Endothelial cell of umbilical vein (primary cell): ENCODE results near the gene CSMD2. TPM values are rescaled to one million over a fixed set of nuclear protein-coding genes. Genes with fewer than 3 reads are reported as not detected.

Experiments used
- BruUV-seq: library from RNA; stranded (reverse); fragments of 400-500 nt; replicated peaks from 2 replicates; lab custom pipeline; 2021; lab: Mats Ljungman, UMichigan
- CTCF ChIA-PET: fragments of 300-600, 350-600 bp; sonication (Branson Sonifier 250); formaldehyde crosslinking; loops from one replicate; lab custom pipeline; 2021; ENCODE audit warnings: antibody characterized with exemption, inconsistent platforms; lab: Charles Lee
- POLR2A ChIA-PET: fragments of 300-600, 350-600 bp; sonication (Branson Sonifier 250); formaldehyde crosslinking; loops from one replicate; lab custom pipeline; 2021; ENCODE audit warnings: antibody characterized with exemption, inconsistent platforms; lab: Charles Lee
- DNase-seq: peaks from one replicate; pipeline ENCODE4 v3.0.0-alpha.2; 2011; ENCODE audit warnings: low read depth, low spot score
- FAIRE-seq: peaks from 2 replicates; lab custom pipeline; 2011; peaks lifted over from hg19 to GRCh38; lab: Jason Lieb, UNC
- H2AFZ ChIP-seq: 2 replicates; pipeline ENCODE4 v1.6.0; 2012; ENCODE audit warnings: low read depth, low read length, control low read depth, inconsistent platforms
- H3K27ac ChIP-seq: 2 replicates; pipeline ENCODE4 v1.5.1; 2011; ENCODE audit warnings: low read depth, mild to moderate bottlenecking, control low read depth, low read length, moderate library complexity; ENCODE audit not compliant: insufficient read depth
- H3K27me3 ChIP-seq, 2 experiments: 2 replicates each; pipeline versions ENCODE4 v1.6.0 to v1.6.1; 2011; ENCODE audit warnings: low read length in 2 of 2, mixed read lengths in 1 of 2; ENCODE audit not compliant: control insufficient read depth in 2 of 2, insufficient read depth in 2 of 2
- H3K36me3 ChIP-seq, 2 experiments: 2 replicates in 1 of 2; 3 replicates in 1 of 2; pipeline ENCODE4 v1.5.1; 2011; ENCODE audit warnings: low read length in 2 of 2, mild to moderate bottlenecking in 1 of 2, moderate library complexity in 1 of 2; ENCODE audit not compliant: control insufficient read depth in 2 of 2, insufficient read depth in 2 of 2; ENCODE audit errors: extremely low read depth in 1 of 2
- H3K4me1 ChIP-seq: 3 replicates; pipeline ENCODE4 v1.5.1; 2011; ENCODE audit warnings: mild to moderate bottlenecking, low read length; ENCODE audit not compliant: control insufficient read depth, insufficient read depth; ENCODE audit errors: extremely low read depth
- H3K4me2 ChIP-seq: 2 replicates; pipeline ENCODE4 v1.6.1; 2011; ENCODE audit warnings: low read length, control low read depth, mixed read lengths; ENCODE audit not compliant: insufficient read depth
- H3K4me3 ChIP-seq, 3 experiments: fragments of 200-600 bp in 1 of 3; sonication (generic), shearing (Covaris generic) in 1 of 3; replicated peaks in 1 of 3; 2 replicates each; pipeline ENCODE4 v1.5.1; 2011 to 2016; ENCODE audit warnings: control low read depth in 3 of 3, low read length in 3 of 3, mild to moderate bottlenecking in 2 of 3, inconsistent platforms in 1 of 3, low read depth in 1 of 3, moderate library complexity in 1 of 3; ENCODE audit not compliant: insufficient read depth in 1 of 3
- H3K79me2 ChIP-seq: 2 replicates; pipeline ENCODE4 v1.6.0; 2012; ENCODE audit warnings: low read length, inconsistent platforms; ENCODE audit not compliant: control insufficient read depth, insufficient read depth
- H3K9ac ChIP-seq: replicated peaks from 2 replicates; pipeline ENCODE3; 2011; ENCODE audit warnings: low read length, control low read depth; ENCODE audit not compliant: insufficient read depth; ENCODE audit errors: extremely low read depth
- H3K9me1 ChIP-seq: replicated peaks from 3 replicates; pipeline ENCODE4 v1.6.0; 2011; ENCODE audit warnings: mild to moderate bottlenecking, low read length; ENCODE audit not compliant: control insufficient read depth, insufficient read depth; ENCODE audit errors: extremely low read depth
- H3K9me3 ChIP-seq: replicated peaks from 2 replicates; pipeline ENCODE4 v1.5.1; 2012; ENCODE audit warnings: low read length, inconsistent platforms; ENCODE audit not compliant: control insufficient read depth, insufficient read depth
- H4K20me1 ChIP-seq: replicated peaks from 2 replicates; pipeline ENCODE3; 2011; ENCODE audit warnings: mild to moderate bottlenecking, low read length; ENCODE audit not compliant: control insufficient read depth, insufficient read depth; ENCODE audit errors: extremely low read depth
- EZH2 ChIP-seq: IDR thresholded peaks from 2 replicates; pipeline ENCODE4 v1.6.1; 2012; ENCODE audit warnings: borderline replicate concordance, low read depth, mild to moderate bottlenecking, moderate library complexity, low read length, inconsistent platforms; ENCODE audit not compliant: severe bottlenecking
- FOS ChIP-seq: IDR thresholded peaks from 2 replicates; pipeline ENCODE4 v1.6.1; 2011; ENCODE audit warnings: mild to moderate bottlenecking, low read length, moderate library complexity, borderline replicate concordance; ENCODE audit not compliant: insufficient read depth
- GATA2 ChIP-seq: IDR thresholded peaks from 2 replicates; pipeline ENCODE4 v1.7.0; 2011; ENCODE audit warnings: low read depth, mild to moderate bottlenecking, moderate library complexity, mixed read lengths, low read length; ENCODE audit not compliant: insufficient read length, insufficient read depth
- JUN ChIP-seq: IDR thresholded peaks from 2 replicates; pipeline ENCODE4 v1.6.1; 2011; ENCODE audit warnings: borderline replicate concordance, low read depth; ENCODE audit not compliant: insufficient read length, insufficient read depth
- MYC ChIP-seq: IDR thresholded peaks from one replicate; pipeline ENCODE4 v1.6.1; 2011; ENCODE audit warnings: mild to moderate bottlenecking, low read depth, low read length
- POLR2A ChIP-seq: IDR thresholded peaks from 2 replicates; pipeline ENCODE4 v1.6.1; 2012; ENCODE audit warnings: low read depth, mild to moderate bottlenecking, control low read depth, low read length
- POLR2AphosphoS5 ChIP-seq: IDR thresholded peaks from 2 replicates; pipeline ENCODE4 v1.6.1; 2012; ENCODE audit warnings: low read depth, mild to moderate bottlenecking, control low read depth, low read length, moderate library complexity; ENCODE audit not compliant: insufficient read depth
- dilution Hi-C: fragments of 300-500 bp; cut with MboI; formaldehyde crosslinking; loops from one replicate; pipeline ENCODE4 v1.15.0; 2019; ENCODE audit warnings: low sequenced_read_pairs; ENCODE audit not compliant: extremely low pct_ligation_motif_present
- intact Hi-C: fragments of 100-400 bp; cut with micrococcal nuclease; formaldehyde crosslinking; loops from one replicate; pipeline ENCODE4 v1.10.0; 2022
- polyA plus RNA-seq, 4 experiments: library from polyadenylated mRNA; depleted of rRNA in 3 of 4; stranded (reverse) in 3 of 4; unstranded in 1 of 4; fragments of >200 nt; gene quantifications; 2 replicates each; pipeline versions ENCODE4 v1.2.1 to v1.2.3, GENCODE V29; 2011 to 2012; ENCODE audit warnings: missing spikeins in 1 of 4
- total RNA-seq: library from RNA; stranded (reverse); gene quantifications from 2 replicates; pipeline ENCODE4 v1.2.3, GENCODE V29; 2021
- TF ChIP-seq, protein P1 (sequence below), 2 donors: IDR thresholded peaks; 1 replicate in 1 of 2; 2 replicates in 1 of 2; pipeline ENCODE4 v1.5.1; 2011; ENCODE audit warnings: low read length in 2 of 2, mild to moderate bottlenecking in 2 of 2, moderate library complexity in 2 of 2, control low read depth in 1 of 2, inconsistent platforms in 1 of 2, low read depth in 1 of 2; ENCODE audit not compliant: insufficient read depth in 1 of 2; ENCODE audit errors: extremely low read depth in 1 of 2
- TF ChIP-seq, protein P2 (sequence below): IDR thresholded peaks from 2 replicates; pipeline ENCODE4 v1.6.1; 2011; ENCODE audit not compliant: insufficient read depth, insufficient read length

The CSMD2 gene
- total and polyA plus RNA-seq, 2 donors (not counting 3 experiments of a cell fraction or from before 2014, with no cell fraction given): under 0.01 TPM; not detected in 1

DNA sequence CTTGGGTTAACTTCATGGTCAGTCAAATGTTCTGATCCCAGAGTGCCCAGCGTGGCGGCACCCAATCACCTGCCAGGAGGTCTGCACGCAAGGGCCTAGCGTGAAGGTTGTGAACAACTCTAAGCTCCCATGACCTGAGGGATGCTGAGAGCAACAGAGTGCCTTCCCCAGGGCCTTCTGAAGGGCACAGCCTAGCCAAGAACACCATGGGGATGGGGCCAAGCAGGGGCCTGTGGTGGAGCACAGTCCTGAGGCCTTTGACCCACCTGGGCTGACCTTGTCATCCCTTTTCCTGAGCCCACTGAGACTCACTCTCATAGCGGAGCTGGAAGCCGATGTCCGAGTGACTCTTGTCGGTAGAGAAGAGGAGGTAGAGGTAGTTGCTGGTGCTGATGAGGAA is 440.0 kb downstream of the CSMD2 start:
- no peak overlapping the region for H3K9ac ChIP-seq
- no peak overlapping the region for H2AFZ ChIP-seq
- FAIRE-seq (no peak), DNase-seq (no peak)
- intact Hi-C loops (no loop called here), dilution Hi-C loops (no loop called here)
- H3K4me1 ChIP-seq: no peaks in the 10 kb centered on the region
- ChIA-PET CTCF (no interaction called here), POLR2A (no interaction called here)
- no TSS peak for BruUV-seq
- H3K4me2 ChIP-seq: no peak overlapping the region
- no peaks in the 10 kb centered on the region for H3K9me3 ChIP-seq
- H3K4me3 ChIP-seq: no peak overlapping the region
- no peaks in the 10 kb centered on the region for H3K27me3 ChIP-seq
- no peaks in the 10 kb centered on the region for H3K36me3 ChIP-seq
- no peaks in the 10 kb centered on the region for H3K9me1 ChIP-seq
- no peak for TF ChIP-seq POLR2AphosphoS5
- no peak for TF ChIP-seq EZH2
- TF ChIP-seq MYC: no peak
- TF ChIP-seq POLR2A: no peak
- TF ChIP-seq, protein P1, sequence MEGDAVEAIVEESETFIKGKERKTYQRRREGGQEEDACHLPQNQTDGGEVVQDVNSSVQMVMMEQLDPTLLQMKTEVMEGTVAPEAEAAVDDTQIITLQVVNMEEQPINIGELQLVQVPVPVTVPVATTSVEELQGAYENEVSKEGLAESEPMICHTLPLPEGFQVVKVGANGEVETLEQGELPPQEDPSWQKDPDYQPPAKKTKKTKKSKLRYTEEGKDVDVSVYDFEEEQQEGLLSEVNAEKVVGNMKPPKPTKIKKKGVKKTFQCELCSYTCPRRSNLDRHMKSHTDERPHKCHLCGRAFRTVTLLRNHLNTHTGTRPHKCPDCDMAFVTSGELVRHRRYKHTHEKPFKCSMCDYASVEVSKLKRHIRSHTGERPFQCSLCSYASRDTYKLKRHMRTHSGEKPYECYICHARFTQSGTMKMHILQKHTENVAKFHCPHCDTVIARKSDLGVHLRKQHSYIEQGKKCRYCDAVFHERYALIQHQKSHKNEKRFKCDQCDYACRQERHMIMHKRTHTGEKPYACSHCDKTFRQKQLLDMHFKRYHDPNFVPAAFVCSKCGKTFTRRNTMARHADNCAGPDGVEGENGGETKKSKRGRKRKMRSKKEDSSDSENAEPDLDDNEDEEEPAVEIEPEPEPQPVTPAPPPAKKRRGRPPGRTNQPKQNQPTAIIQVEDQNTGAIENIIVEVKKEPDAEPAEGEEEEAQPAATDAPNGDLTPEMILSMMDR (IDR thresholded peaks at IDR 0.05; ENCODE audit: extremely low read depth in 1 of 2, insufficient read depth in 1 of 2, low read depth in 1 of 2, low read length in 2 of 2): no peak
- TF ChIP-seq, protein P2, sequence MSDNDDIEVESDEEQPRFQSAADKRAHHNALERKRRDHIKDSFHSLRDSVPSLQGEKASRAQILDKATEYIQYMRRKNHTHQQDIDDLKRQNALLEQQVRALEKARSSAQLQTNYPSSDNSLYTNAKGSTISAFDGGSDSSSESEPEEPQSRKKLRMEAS: no peak
- TF ChIP-seq GATA2: no peak
- TF ChIP-seq FOS: no peak
- TF ChIP-seq JUN: no peak
- H4K20me1 ChIP-seq: no peaks in the 10 kb centered on the region
- H3K27ac ChIP-seq: no peak overlapping the region
- no peaks in the 10 kb centered on the region for H3K79me2 ChIP-seq
